IPS-20b (cell line): ENCODE results near the gene SLC1A5.
"Not testable (repeated sequence)": the region's sequence is repeated elsewhere in the genome, so short reads cannot be mapped to it uniquely, and the experiment has no call there.

Experiments used
- H3K27ac ChIP-seq: one replicate; pipeline ENCODE4 v1.5.1; 2013; ENCODE audit warnings: low read length
- H3K27me3 ChIP-seq: 2 replicates; pipeline ENCODE4 v1.6.1; 2013; ENCODE audit warnings: mild to moderate bottlenecking, low read length, inconsistent platforms; ENCODE audit not compliant: insufficient read depth
- H3K36me3 ChIP-seq: 2 replicates; pipeline ENCODE4 v1.6.1; 2013; ENCODE audit warnings: low read depth, mild to moderate bottlenecking, inconsistent platforms, low read length, moderate library complexity; ENCODE audit not compliant: insufficient read depth
- H3K4me1 ChIP-seq: 2 replicates; pipeline ENCODE4 v1.6.1; 2013; ENCODE audit warnings: mild to moderate bottlenecking, control low read depth, inconsistent platforms, low read length, moderate library complexity; ENCODE audit not compliant: insufficient read depth
- H3K4me3 ChIP-seq: 2 replicates; pipeline ENCODE4 v1.5.1; 2013; ENCODE audit warnings: mild to moderate bottlenecking, low read length, inconsistent platforms
- H3K9ac ChIP-seq: 2 replicates; pipeline ENCODE4 v1.6.1; 2013; ENCODE audit warnings: low read depth, mild to moderate bottlenecking, inconsistent platforms, low read length, moderate library complexity
- H3K9me3 ChIP-seq: 2 replicates; pipeline ENCODE4 v1.6.1; 2013; ENCODE audit warnings: mild to moderate bottlenecking, low read depth, low read length, inconsistent platforms; ENCODE audit not compliant: insufficient read depth

Gene SLC1A5

GRCh38 chr19:46818812-46819211 lies 30.4 kb upstream of the SLC1A5 start:
- Histone ChIP-seq H3K27ac (no peak overlapping the region), H3K4me1 (no peaks in the 10 kb centered on the region; the same call in none of the 2 replicates), H3K9me3 (no peaks in the 10 kb centered on the region), H3K9ac (no peak overlapping the region), H3K36me3 (no peaks in the 10 kb centered on the region), H3K27me3 (no peaks in the 10 kb centered on the region), H3K4me3 (no peak overlapping the region)

- no peak overlapping the region for H3K4me3 ChIP-seq
- H3K27ac ChIP-seq: no peak overlapping the region
- peaks cover 3% of the 10 kb centered on the region for H3K4me1 ChIP-seq
- no peaks in the 10 kb centered on the region for H3K36me3 ChIP-seq
- H3K27me3 ChIP-seq: no peaks in the 10 kb centered on the region
- no peak overlapping the region for H3K9ac ChIP-seq
- H3K9me3 ChIP-seq: no peaks in the 10 kb centered on the region
These were observed 27.6 kb upstream of the SLC1A5 start for GRCh38 chr19:46815833-46816627.

- Histone ChIP-seq H3K27me3 (no peaks in the 10 kb centered on the region), H3K27ac (no peak overlapping the region), H3K9me3 (no peaks in the 10 kb centered on the region), H3K36me3 (no peaks in the 10 kb centered on the region), H3K9ac (no peak overlapping the region), H3K4me1 (peaks cover 3% of the 10 kb centered on the region; the same call in 1 of the 2 replicates), H3K4me3 (no peak overlapping the region)
These were observed 25.5 kb upstream of the SLC1A5 start for GRCh38 chr19:46813839-46814358.

- Histone ChIP-seq H3K4me1 (peaks cover 3% of the 10 kb centered on the region; the same call in 1 of the 2 replicates), H3K27me3 (no peaks in the 10 kb centered on the region), H3K4me3 (no peak overlapping the region), H3K27ac (no peak overlapping the region), H3K36me3 (no peaks in the 10 kb centered on the region), H3K9ac (no peak overlapping the region), H3K9me3 (no peaks in the 10 kb centered on the region)
These were observed 24.8 kb upstream of the SLC1A5 start for GRCh38 chr19:46812977-46813838.

- peaks cover 3% of the 10 kb centered on the region; the same call in 1 of the 2 replicates for H3K4me1 ChIP-seq
- no peak overlapping the region for H3K4me3 ChIP-seq
- no peaks in the 10 kb centered on the region for H3K27me3 ChIP-seq
- no peaks in the 10 kb centered on the region for H3K36me3 ChIP-seq
- H3K9ac ChIP-seq: no peak overlapping the region
- H3K27ac ChIP-seq: no peak overlapping the region
- H3K9me3 ChIP-seq: no peaks in the 10 kb centered on the region
These were observed 21.3 kb upstream of the SLC1A5 start for GRCh38 chr19:46809534-46810272.

- Histone ChIP-seq H3K27ac (no peak overlapping the region), H3K36me3 (no peaks in the 10 kb centered on the region), H3K4me1 (no peaks in the 10 kb centered on the region), H3K27me3 (no peaks in the 10 kb centered on the region), H3K9ac (no peak overlapping the region), H3K4me3 (no peak overlapping the region), H3K9me3 (no peaks in the 10 kb centered on the region)
These were observed 18.3 kb upstream of the SLC1A5 start for GRCh38 chr19:46806656-46807055.

GRCh38 chr19:46804432-46804831 lies 16.0 kb upstream of the SLC1A5 start:
- H3K4me3 ChIP-seq, H3K9me3 ChIP-seq, H3K36me3 ChIP-seq, H3K4me1 ChIP-seq, H3K27ac ChIP-seq, H3K27me3 ChIP-seq, H3K9ac ChIP-seq: not testable (repeated sequence)

GRCh38 chr19:46803555-46803954 lies 15.2 kb upstream of the SLC1A5 start:
- H3K9ac ChIP-seq: no peak overlapping the region
- H3K9me3 ChIP-seq: no peaks in the 10 kb centered on the region
- H3K4me1 ChIP-seq: no peaks in the 10 kb centered on the region
- H3K36me3 ChIP-seq: no peaks in the 10 kb centered on the region
- H3K4me3 ChIP-seq: no peak overlapping the region
- no peaks in the 10 kb centered on the region for H3K27me3 ChIP-seq
- no peak overlapping the region for H3K27ac ChIP-seq

GRCh38 chr19:46802152-46802551 lies 13.8 kb upstream of the SLC1A5 start:
- Histone ChIP-seq H3K36me3 (no peaks in the 10 kb centered on the region), H3K27me3 (no peaks in the 10 kb centered on the region), H3K9me3 (no peaks in the 10 kb centered on the region), H3K4me3 (no peak overlapping the region), H3K27ac (no peak overlapping the region), H3K9ac (no peak overlapping the region), H3K4me1 (no peaks in the 10 kb centered on the region)

GRCh38 chr19:46798713-46799112 lies 10.3 kb upstream of the SLC1A5 start:
- Histone ChIP-seq H3K27ac (no peak overlapping the region), H3K27me3 (no peaks in the 10 kb centered on the region), H3K4me3 (no peak overlapping the region), H3K9me3 (no peaks in the 10 kb centered on the region), H3K4me1 (no peaks in the 10 kb centered on the region), H3K9ac (no peak overlapping the region), H3K36me3 (no peaks in the 10 kb centered on the region)

- Histone ChIP-seq H3K9me3 (no peaks in the 10 kb centered on the region), H3K4me3 (no peak overlapping the region), H3K27me3 (no peaks in the 10 kb centered on the region), H3K9ac (no peak overlapping the region), H3K27ac (no peak overlapping the region), H3K36me3 (no peaks in the 10 kb centered on the region), H3K4me1 (no peaks in the 10 kb centered on the region)
These were observed 9.5 kb upstream of the SLC1A5 start for GRCh38 chr19:46797881-46798280.
